Measurements from ENCODE around the gene CCT7. TPM values are rescaled to one million over a fixed set of nuclear protein-coding genes. Genes with fewer than 3 reads are reported as not detected.

The CCT7 gene
- total RNA-seq: 221 and 323 TPM in 2 replicates

GRCh38 chr2:73233932-73234832, at the start of gene CCT7:
Gene CCT7 (plus strand): TSS chr2:73234308. CDS start chr2:73234379, 71 bp downstream.

GRCh38 chr2:73202156-73203054, 31.7 kb upstream of the CCT7 start, which contains the start of gene NOTO:
Gene NOTO (plus strand): TSS chr2:73202574. CDS start chr2:73202667, 93 bp downstream.

GRCh38 chr2:73214120-73215035, 19.7 kb upstream of the CCT7 start, which contains the start of gene SMYD5:
Gene SMYD5 (plus strand): TSS chr2:73214245. CDS start chr2:73214267, 22 bp downstream.

GRCh38 chr2:73233154-73233931, 765 bp upstream of the CCT7 start, which contains the start of gene PRADC1:
Gene PRADC1 (minus strand): TSS chr2:73233239. CDS start chr2:73233160, 79 bp downstream.

GRCh38 chr2:73284296-73285158, 50.4 kb downstream of the CCT7 start, which contains the start of gene FBXO41:
Gene FBXO41 (minus strand): TSS chr2:73284478. CDS start chr2:73269630, 14,848 bp downstream.

GRCh38 chr2:73293534-73294171, 59.5 kb downstream of the CCT7 start, which contains the start of gene EGR4:
Gene EGR4 (minus strand): TSS chr2:73293548. CDS start chr2:73293317, 231 bp downstream.

Small RNA genes lying within 50 kb of the gene (small RNA-seq; reads per million reads assigned to genes)
- not detected for gene RNU6-111P (ENCODE audit: low replicate concordance)

Other genes with a start within 250 kb of the CCT7 start
- gene SFXN5, start 162.6 kb upstream of the CCT7 start, total RNA-seq: 9.6 and 18.8 TPM in 2 replicates
- 25.6 and 51.0 TPM in 2 replicates for gene RAB11FIP5, start 121.4 kb upstream of the CCT7 start, total RNA-seq
- gene NOTO, start 31.7 kb upstream of the CCT7 start, total RNA-seq: not detected in 2 replicates
- 24.3 and 29.5 TPM in 2 replicates for gene SMYD5, start 20.1 kb upstream of the CCT7 start, total RNA-seq
- gene PRADC1, start 1.1 kb upstream of the CCT7 start, total RNA-seq: 5.9 and 30.2 TPM in 2 replicates
- gene FBXO41, start 50.2 kb downstream of the CCT7 start, total RNA-seq: 1.4 and 1.5 TPM in 2 replicates
- not detected in 2 replicates for gene EGR4, start 59.2 kb downstream of the CCT7 start, total RNA-seq
- 12.0 and 30.2 TPM in 2 replicates for gene ALMS1, start 151.5 kb downstream of the CCT7 start, total RNA-seq